ENCODE results near the gene CLOCK. TPM values are rescaled to one million over a fixed set of nuclear protein-coding genes. Genes with fewer than 3 reads are reported as not detected.
A peak's percentile ranks its signal among the peaks of the same experiment; 100 is the strongest.

The CLOCK gene
- total RNA-seq, 6 donors from 2014 or later: 10.2 to 39.6 (median 22.2) TPM

DNA sequence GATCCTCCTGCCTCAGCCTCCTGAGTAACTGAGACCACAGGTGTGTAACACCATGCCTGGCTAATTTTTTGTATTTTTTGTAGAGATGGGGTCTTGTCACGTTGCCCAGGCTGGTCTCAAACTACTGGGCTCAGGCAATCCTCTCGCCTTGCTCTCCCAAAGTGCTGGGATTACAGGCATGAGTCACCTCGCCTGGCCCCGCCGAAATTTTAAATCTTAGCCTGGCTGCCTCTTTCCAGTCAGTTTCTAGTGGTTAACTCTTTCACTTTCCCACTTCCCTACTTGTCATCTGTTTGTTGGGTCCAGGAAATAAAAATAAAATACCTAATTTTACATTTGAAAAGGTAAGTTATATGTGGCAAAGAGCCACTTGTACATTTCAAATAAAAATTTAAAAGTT lies 88.5 kb downstream of the CLOCK start:
- no peak for TF ChIP-seq EP300 (IDR thresholded peaks at IDR 0.05)
- TF ChIP-seq POLR2AphosphoS5 (IDR thresholded peaks at IDR 0.05): no peak
- TF ChIP-seq POLR2A (IDR thresholded peaks at IDR 0.05): no peak
- TF ChIP-seq, protein P1, sequence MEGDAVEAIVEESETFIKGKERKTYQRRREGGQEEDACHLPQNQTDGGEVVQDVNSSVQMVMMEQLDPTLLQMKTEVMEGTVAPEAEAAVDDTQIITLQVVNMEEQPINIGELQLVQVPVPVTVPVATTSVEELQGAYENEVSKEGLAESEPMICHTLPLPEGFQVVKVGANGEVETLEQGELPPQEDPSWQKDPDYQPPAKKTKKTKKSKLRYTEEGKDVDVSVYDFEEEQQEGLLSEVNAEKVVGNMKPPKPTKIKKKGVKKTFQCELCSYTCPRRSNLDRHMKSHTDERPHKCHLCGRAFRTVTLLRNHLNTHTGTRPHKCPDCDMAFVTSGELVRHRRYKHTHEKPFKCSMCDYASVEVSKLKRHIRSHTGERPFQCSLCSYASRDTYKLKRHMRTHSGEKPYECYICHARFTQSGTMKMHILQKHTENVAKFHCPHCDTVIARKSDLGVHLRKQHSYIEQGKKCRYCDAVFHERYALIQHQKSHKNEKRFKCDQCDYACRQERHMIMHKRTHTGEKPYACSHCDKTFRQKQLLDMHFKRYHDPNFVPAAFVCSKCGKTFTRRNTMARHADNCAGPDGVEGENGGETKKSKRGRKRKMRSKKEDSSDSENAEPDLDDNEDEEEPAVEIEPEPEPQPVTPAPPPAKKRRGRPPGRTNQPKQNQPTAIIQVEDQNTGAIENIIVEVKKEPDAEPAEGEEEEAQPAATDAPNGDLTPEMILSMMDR (IDR thresholded peaks at IDR 0.05): no peak
- Histone ChIP-seq H3K27me3 (no peaks in the 10 kb centered on the region), H3K4me3 (no peak overlapping the region), H3K9me3 (no peaks in the 10 kb centered on the region), H3K27ac (no peak overlapping the region), H3K4me1 (no peaks in the 10 kb centered on the region), H3K36me3 (peaks cover 0 to 25% (median 5%) of the 10 kb centered on the region in 4 donors)
- WGBS, 2 donors: 92 to 95% methylated on average over 5 of the region's 5 CpGs
- no peak for DNase-seq
- peak in 1 of 2 donors; percentile 41 for ATAC-seq (ENCODE audit: low FRiP score in 2 of 2)

DNA sequence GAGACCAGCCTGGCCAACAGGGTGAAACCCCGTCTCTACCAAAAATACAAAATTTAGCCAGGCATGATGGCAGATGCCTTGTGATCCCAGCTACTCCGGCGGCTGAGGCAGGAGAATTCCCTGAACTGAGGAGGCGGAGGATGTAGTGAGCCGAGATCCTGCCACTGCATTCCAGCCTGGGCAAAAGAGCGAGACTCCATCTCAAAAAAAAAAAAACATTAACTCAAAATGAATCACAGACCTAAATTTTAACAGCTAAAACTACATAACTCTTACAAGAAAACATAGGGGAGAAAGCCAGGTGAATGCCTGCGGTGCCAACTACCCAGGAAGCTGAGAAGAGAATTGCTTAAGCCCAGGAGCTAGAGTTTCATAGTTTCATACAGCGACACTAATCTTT lies 96.1 kb downstream of the CLOCK start:
- H3K4me3 ChIP-seq: no peak overlapping the region
- peaks cover 0 to 4% (median 1%) of the 10 kb centered on the region in 4 donors for H3K4me1 ChIP-seq
- 87 to 91% methylated on average over 8 of the region's 8 CpGs for WGBS, 2 donors
- no peaks in the 10 kb centered on the region for H3K27me3 ChIP-seq
- no peak for DNase-seq
- H3K27ac ChIP-seq: no peak overlapping the region
- H3K36me3 ChIP-seq: peaks cover 12 to 60% (median 16%) of the 10 kb centered on the region in 4 donors
- TF ChIP-seq, protein P1 (IDR thresholded peaks at IDR 0.05): no peak
- no peak for TF ChIP-seq POLR2A (IDR thresholded peaks at IDR 0.05)
- no peak for TF ChIP-seq EP300 (IDR thresholded peaks at IDR 0.05)
- TF ChIP-seq POLR2AphosphoS5 (IDR thresholded peaks at IDR 0.05): no peak
- H3K9me3 ChIP-seq: no peaks in the 10 kb centered on the region
- ATAC-seq (ENCODE audit: low FRiP score in 2 of 2): no peak

GRCh38 chr4:55447831-55448230 lies 98.9 kb downstream of the CLOCK start:
- no peak for TF ChIP-seq EP300 (IDR thresholded peaks at IDR 0.05)
- no peak for TF ChIP-seq POLR2A (IDR thresholded peaks at IDR 0.05)
- TF ChIP-seq, protein P1 (IDR thresholded peaks at IDR 0.05): no peak
- no peak for TF ChIP-seq POLR2AphosphoS5 (IDR thresholded peaks at IDR 0.05)
- no peak overlapping the region for H3K27ac ChIP-seq
- no peak for DNase-seq
- H3K4me3 ChIP-seq: no peak overlapping the region
- 85 to 86% methylated on average over 1 of the region's 1 CpG for WGBS, 2 donors
- H3K27me3 ChIP-seq: no peaks in the 10 kb centered on the region
- H3K36me3 ChIP-seq: peaks cover 8 to 71% (median 21%) of the 10 kb centered on the region in 4 donors
- peaks cover 0 to 4% (median 1%) of the 10 kb centered on the region in 4 donors for H3K4me1 ChIP-seq
- ATAC-seq (ENCODE audit: low FRiP score in 2 of 2): no peak
- no peaks in the 10 kb centered on the region for H3K9me3 ChIP-seq

DNA sequence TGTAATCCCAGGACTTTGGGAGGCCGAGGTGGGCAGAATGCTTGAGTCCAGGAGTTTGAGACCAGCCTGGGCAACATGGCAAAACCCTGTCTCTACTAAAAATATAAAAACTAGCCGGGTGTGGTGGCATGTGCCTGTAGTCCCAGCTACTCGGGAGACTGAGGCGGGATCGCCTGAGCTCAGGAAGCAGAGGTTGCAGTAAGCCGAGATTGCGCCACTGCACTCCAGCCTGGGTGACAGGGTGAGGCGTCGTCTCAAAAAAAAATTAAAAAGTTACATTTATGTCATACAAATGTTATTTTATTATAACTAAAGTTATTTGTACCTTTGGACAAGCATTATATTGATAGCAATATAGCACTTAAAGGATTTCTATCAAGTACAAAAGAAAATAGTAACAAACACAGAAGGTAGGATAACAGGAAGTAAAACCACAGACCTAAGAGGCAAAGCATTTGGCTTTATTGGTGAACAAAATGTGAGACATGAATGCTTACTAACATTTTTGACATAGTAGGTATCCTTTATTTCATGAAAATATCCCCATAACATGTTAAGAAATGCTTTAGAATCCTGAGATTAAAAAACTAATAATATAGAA lies 99.5 kb downstream of the CLOCK start:
- Histone ChIP-seq H3K36me3 (peaks cover 8 to 72% (median 24%) of the 10 kb centered on the region in 4 donors), H3K27me3 (no peaks in the 10 kb centered on the region), H3K4me1 (peaks cover 0 to 4% (median 1%) of the 10 kb centered on the region in 4 donors), H3K27ac (no peak overlapping the region), H3K4me3 (no peak overlapping the region), H3K9me3 (no peaks in the 10 kb centered on the region)
- TF ChIP-seq POLR2A (IDR thresholded peaks at IDR 0.05) (no peak), POLR2AphosphoS5 (IDR thresholded peaks at IDR 0.05) (no peak), EP300 (IDR thresholded peaks at IDR 0.05) (no peak)
- TF ChIP-seq, protein P1 (IDR thresholded peaks at IDR 0.05): no peak
- DNase-seq: no peak
- no peak for ATAC-seq (ENCODE audit: low FRiP score in 2 of 2)
- WGBS, 2 donors: 81 to 88% methylated on average over 9 of the region's 9 CpGs

GRCh38 chr4:55446578-55446922 lies 100.2 kb downstream of the CLOCK start:
- ATAC-seq (ENCODE audit: low FRiP score in 2 of 2): no peak
- Histone ChIP-seq H3K9me3 (no peaks in the 10 kb centered on the region), H3K36me3 (peaks cover 8 to 72% (median 24%) of the 10 kb centered on the region in 4 donors), H3K27me3 (no peaks in the 10 kb centered on the region), H3K27ac (no peak overlapping the region), H3K4me1 (peaks cover 0 to 4% (median 1%) of the 10 kb centered on the region in 4 donors), H3K4me3 (no peak overlapping the region)
- no peak for DNase-seq
- TF ChIP-seq, protein P1 (IDR thresholded peaks at IDR 0.05): no peak
- TF ChIP-seq EP300 (IDR thresholded peaks at IDR 0.05) (no peak), POLR2A (IDR thresholded peaks at IDR 0.05) (no peak), POLR2AphosphoS5 (IDR thresholded peaks at IDR 0.05) (no peak)
- 96 to 97% methylated on average over 1 of the region's 1 CpG for WGBS, 2 donors

Measured in upper lobe of left lung (tissue), 6 donors.